HUES48 (cell line): ENCODE data around the gene PXDN.
"Not testable (repeated sequence)": the region's sequence is repeated elsewhere in the genome, so short reads cannot be mapped to it uniquely, and the experiment has no call there.

Experiments
- H3K27ac ChIP-seq: one replicate; pipeline ENCODE4 v1.7.0; 2013; ENCODE audit warnings: low read depth, low read length, inconsistent platforms
- H3K27me3 ChIP-seq: 2 replicates; pipeline ENCODE4 v1.6.1; 2013; ENCODE audit warnings: mild to moderate bottlenecking, low read length; ENCODE audit not compliant: control insufficient read depth, insufficient read depth
- H3K36me3 ChIP-seq: 2 replicates; pipeline ENCODE4 v1.6.1; 2013; ENCODE audit warnings: low read length; ENCODE audit not compliant: control insufficient read depth, insufficient read depth
- H3K4me1 ChIP-seq: 2 replicates; pipeline ENCODE4 v1.6.1; 2013; ENCODE audit warnings: mild to moderate bottlenecking, low read length; ENCODE audit not compliant: control insufficient read depth, insufficient read depth
- H3K4me3 ChIP-seq: 2 replicates; pipeline ENCODE4 v1.5.1; 2013; ENCODE audit warnings: mild to moderate bottlenecking, low read depth, low read length
- H3K9ac ChIP-seq: 2 replicates; pipeline ENCODE4 v1.6.1; 2013; ENCODE audit warnings: mild to moderate bottlenecking, low read depth, low read length, moderate library complexity
- H3K9me3 ChIP-seq: 2 replicates; pipeline ENCODE4 v1.6.1; 2013; ENCODE audit warnings: low read length; ENCODE audit not compliant: control insufficient read depth, insufficient read depth

PXDN gene

DNA sequence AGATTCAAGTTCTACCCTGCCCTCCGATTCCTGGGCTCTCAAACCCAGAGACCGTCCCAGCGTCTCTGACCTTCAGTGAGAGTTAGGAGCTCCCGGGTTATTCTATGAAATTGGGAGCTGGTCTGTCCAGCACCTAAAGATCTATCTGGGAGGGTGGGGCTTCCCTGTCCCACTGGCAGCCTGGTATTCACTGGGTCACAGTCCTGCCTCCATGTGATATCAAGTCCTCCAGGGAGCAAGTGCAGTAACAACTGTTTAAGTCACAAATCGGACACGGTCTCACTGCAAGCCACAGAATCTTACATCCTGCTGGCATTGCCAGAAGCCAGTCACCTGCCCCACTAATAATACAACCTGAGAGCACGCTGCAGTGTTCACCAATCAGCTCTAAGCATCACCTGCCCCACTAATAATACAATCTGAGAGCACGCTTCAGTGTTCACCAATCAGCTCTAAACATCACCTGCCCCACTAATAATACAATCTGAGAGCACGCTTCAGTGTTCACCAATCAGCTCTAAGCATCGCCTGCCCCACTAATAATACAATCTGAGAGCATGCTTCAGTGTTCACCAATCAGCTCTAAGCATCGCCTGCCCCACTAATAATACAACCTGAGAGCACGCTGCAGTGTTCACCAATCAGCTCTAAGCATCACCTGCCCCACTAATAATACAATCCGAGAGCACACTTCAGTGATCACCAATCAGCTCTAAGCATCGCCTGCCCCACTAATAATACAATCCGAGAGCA, 38.0 kb downstream of the PXDN start:
- H3K9ac ChIP-seq, H3K27ac ChIP-seq, H3K27me3 ChIP-seq, H3K36me3 ChIP-seq, H3K9me3 ChIP-seq, H3K4me3 ChIP-seq: not testable (repeated sequence)
- peaks cover 30% of the 10 kb centered on the region for H3K4me1 ChIP-seq

GRCh38 chr2:1705557-1706076, 38.7 kb downstream of the PXDN start:
- H3K27ac ChIP-seq: no peak overlapping the region
- H3K36me3 ChIP-seq: no peaks in the 10 kb centered on the region

GRCh38 chr2:1704631-1705556, 39.4 kb downstream of the PXDN start:
- Histone ChIP-seq H3K4me1 (peaks cover 35% of the 10 kb centered on the region), H3K9me3 (no peaks in the 10 kb centered on the region), H3K27ac (no peak overlapping the region), H3K4me3 (no peak overlapping the region), H3K9ac (no peak overlapping the region), H3K27me3 (no peaks in the 10 kb centered on the region), H3K36me3 (no peaks in the 10 kb centered on the region)

More at GRCh38 chr2:1705557-1706076, 38.7 kb downstream of the PXDN start:
- H3K9me3 ChIP-seq: no peaks in the 10 kb centered on the region
- H3K4me3 ChIP-seq: no peak overlapping the region
- H3K9ac ChIP-seq: no peak overlapping the region
- peaks cover 35% of the 10 kb centered on the region for H3K4me1 ChIP-seq
- no peaks in the 10 kb centered on the region for H3K27me3 ChIP-seq

GRCh38 chr2:1702186-1702565, 42.1 kb downstream of the PXDN start:
- no peaks in the 10 kb centered on the region for H3K36me3 ChIP-seq
- no peaks in the 10 kb centered on the region for H3K27me3 ChIP-seq
- no peak overlapping the region for H3K9ac ChIP-seq
- H3K27ac ChIP-seq: no peak overlapping the region
- no peaks in the 10 kb centered on the region for H3K9me3 ChIP-seq
- H3K4me1 ChIP-seq: peaks cover 21% of the 10 kb centered on the region
- no peak overlapping the region for H3K4me3 ChIP-seq

DNA sequence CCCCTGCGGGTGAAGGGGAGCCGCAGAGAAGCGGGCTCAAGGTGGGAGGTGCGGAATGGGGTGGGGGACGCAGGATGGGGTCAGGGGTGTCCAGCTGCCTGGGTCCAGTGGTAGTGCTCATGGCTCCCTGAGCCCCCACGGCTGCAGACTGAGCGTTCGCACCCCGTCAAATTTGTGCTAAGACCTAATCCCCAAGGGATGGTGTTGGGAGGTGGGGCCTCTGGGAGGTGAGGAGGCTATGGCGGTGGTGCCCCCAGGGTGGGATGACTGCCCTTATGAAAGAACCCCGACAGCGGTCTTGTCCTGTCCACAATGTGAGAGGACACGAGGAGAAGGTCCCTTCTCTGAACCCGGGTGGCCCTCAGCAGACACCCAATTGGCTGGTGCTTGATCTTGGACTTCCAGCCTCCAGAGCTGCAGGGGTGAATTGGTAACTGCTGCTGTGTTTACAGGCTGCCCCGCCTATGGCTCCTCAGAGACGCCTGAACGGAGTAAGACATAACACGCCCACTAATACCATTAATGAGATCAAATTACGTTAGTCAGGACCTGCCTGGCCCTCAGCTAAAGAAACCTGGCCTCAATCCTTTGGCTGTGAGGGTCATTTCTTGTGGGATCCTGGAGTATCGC, 42.6 kb downstream of the PXDN start:
- Histone ChIP-seq H3K27me3 (no peaks in the 10 kb centered on the region), H3K4me3 (no peak overlapping the region), H3K9ac (no peak overlapping the region), H3K27ac (no peak overlapping the region), H3K9me3 (no peaks in the 10 kb centered on the region), H3K4me1 (peaks cover 21% of the 10 kb centered on the region), H3K36me3 (no peaks in the 10 kb centered on the region)

DNA sequence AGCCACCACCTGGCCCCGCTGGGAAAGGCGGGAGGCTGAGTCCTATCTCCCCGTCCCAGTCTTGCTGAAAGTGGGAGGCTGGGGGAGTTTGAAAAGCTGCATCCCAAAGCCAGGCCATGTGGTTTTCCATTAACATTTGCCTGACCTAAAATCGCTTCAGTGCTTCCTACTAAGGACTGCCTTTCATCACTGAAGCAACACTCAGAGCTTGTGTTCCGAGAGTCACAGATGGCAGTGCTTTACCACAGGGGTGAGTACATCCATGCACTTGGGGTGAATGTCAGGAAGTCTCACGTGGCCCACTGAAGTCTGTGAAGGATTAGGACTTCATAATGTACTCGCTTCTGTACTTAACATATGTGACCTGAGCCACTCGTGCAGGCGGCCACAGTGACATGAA, 43.3 kb downstream of the PXDN start:
- Histone ChIP-seq H3K27ac (no peak overlapping the region), H3K27me3 (no peaks in the 10 kb centered on the region), H3K4me3 (no peak overlapping the region), H3K9ac (no peak overlapping the region), H3K4me1 (peaks cover 21% of the 10 kb centered on the region), H3K9me3 (no peaks in the 10 kb centered on the region), H3K36me3 (no peaks in the 10 kb centered on the region)

- peaks cover 21% of the 10 kb centered on the region for H3K4me1 ChIP-seq
- not testable (repeated sequence) for H3K4me3 ChIP-seq, H3K27ac ChIP-seq, H3K9ac ChIP-seq, H3K27me3 ChIP-seq, H3K9me3 ChIP-seq, H3K36me3 ChIP-seq
These were observed 43.9 kb downstream of the PXDN start for GRCh38 chr2:1700427-1700826.

DNA sequence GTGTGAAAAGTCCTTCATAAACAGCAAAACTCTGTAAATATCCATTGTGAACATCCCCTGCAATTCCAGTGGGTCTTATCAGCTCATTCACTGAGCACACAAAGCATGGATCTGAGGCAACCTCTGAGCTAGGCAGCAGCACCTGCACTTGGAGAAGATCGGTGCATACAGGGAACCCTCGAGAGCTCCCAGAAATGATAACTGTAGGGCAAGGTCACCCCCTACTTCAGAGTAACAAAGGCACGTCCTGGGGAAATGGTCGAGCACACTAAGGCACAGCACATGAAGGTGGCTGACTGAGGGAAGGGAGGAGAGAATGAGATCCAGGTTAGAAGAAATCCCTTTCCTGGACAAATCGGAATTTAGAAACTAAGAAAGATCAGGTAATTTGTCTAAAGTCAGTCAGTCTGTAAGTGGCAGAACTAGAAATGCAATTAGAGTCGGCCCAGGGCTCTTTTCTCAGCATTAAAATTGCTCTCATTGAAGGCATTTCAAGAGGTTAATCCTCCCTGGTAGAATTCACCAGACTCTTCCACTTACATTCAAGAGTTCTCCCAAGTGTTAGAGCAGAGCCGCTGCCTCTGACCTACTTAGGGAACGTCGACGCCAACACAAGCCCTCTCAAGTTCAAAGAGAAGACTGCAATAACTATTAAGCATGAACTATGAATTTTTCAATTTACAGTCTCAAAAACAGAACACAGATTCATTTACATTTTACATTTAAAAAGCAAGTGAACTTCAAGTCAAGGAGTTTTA, 45.9 kb downstream of the PXDN start:
- no peaks in the 10 kb centered on the region for H3K36me3 ChIP-seq
- H3K27ac ChIP-seq: no peak overlapping the region
- H3K4me3 ChIP-seq: no peak overlapping the region
- peaks cover 16% of the 10 kb centered on the region for H3K4me1 ChIP-seq
- no peak overlapping the region for H3K9ac ChIP-seq
- no peaks in the 10 kb centered on the region for H3K9me3 ChIP-seq
- H3K27me3 ChIP-seq: no peaks in the 10 kb centered on the region

- H3K9ac ChIP-seq: no peak overlapping the region
- no peaks in the 10 kb centered on the region for H3K9me3 ChIP-seq
- H3K36me3 ChIP-seq: peaks cover 5% of the 10 kb centered on the region
- no peak overlapping the region for H3K27ac ChIP-seq
- H3K4me3 ChIP-seq: no peak overlapping the region
- H3K27me3 ChIP-seq: no peaks in the 10 kb centered on the region
- peaks cover 16% of the 10 kb centered on the region for H3K4me1 ChIP-seq
These were observed 46.7 kb downstream of the PXDN start for GRCh38 chr2:1697601-1698000.

- no peak overlapping the region for H3K27ac ChIP-seq
These were observed 47.8 kb downstream of the PXDN start for GRCh38 chr2:1696472-1696871.

More at GRCh38 chr2:1696472-1696871, 47.8 kb downstream of the PXDN start:
- Histone ChIP-seq H3K4me3 (no peak overlapping the region), H3K4me1 (peaks cover 9% of the 10 kb centered on the region), H3K9ac (no peak overlapping the region), H3K36me3 (peaks cover 16% of the 10 kb centered on the region), H3K9me3 (no peaks in the 10 kb centered on the region), H3K27me3 (no peaks in the 10 kb centered on the region)
